Prostate gland (tissue), 2 donors: ENCODE measurements around the gene CDC25A. TPM values are rescaled to one million over a fixed set of nuclear protein-coding genes. Genes with fewer than 3 reads are reported as not detected.

Experiments used
- DNase-seq: peaks from one replicate; pipeline ENCODE4 v3.0.0-alpha.2; 2019; ENCODE audit warnings: low spot score
- H3K27ac ChIP-seq, 2 donors: fragments of 200-600 bp; sonication (generic); 2 replicates each; pipeline ENCODE4 v1.5.1; 2017 to 2019
- H3K27me3 ChIP-seq: fragments of 200-600 bp; sonication (generic); replicated peaks from 2 replicates; pipeline ENCODE4 v1.5.1; 2019; ENCODE audit not compliant: insufficient read depth
- H3K36me3 ChIP-seq, 2 donors: fragments of 200-600 bp; sonication (generic); 1 replicate in 1 of 2; 2 replicates in 1 of 2; pipeline versions ENCODE4 v1.5.1 to v1.8.1; 2017 to 2019
- H3K4me1 ChIP-seq: fragments of 200-600 bp; sonication (generic); replicated peaks from 2 replicates; pipeline ENCODE4 v1.5.1; 2019
- H3K4me3 ChIP-seq, 2 donors: fragments of 200-600 bp; sonication (generic); 2 replicates each; pipeline ENCODE4 v1.5.1; 2017 to 2019
- H3K9me3 ChIP-seq: fragments of 200-600 bp; sonication (generic); 2 replicates; pipeline ENCODE4 v1.5.1; 2017
- CTCF ChIP-seq, 4 experiments: fragments of 200-600 bp in 2 of 4; fragments of 450-650 bp in 2 of 4; sonication (generic) in 2 of 4; IDR thresholded peaks; 1 replicate in 3 of 4; 2 replicates in 1 of 4; pipeline ENCODE4 v1.5.1; 2016 to 2019; ENCODE audit warnings: antibody characterized with exemption in 4 of 4, mild to moderate bottlenecking in 2 of 4, moderate library complexity in 2 of 4
- POLR2A ChIP-seq: fragments of 450-650 bp; IDR thresholded peaks from one replicate; pipeline ENCODE4 v1.6.1; 2016; ENCODE audit warnings: antibody characterized with exemption, mild to moderate bottlenecking
- POLR2AphosphoS5 ChIP-seq: sonication (generic); formaldehyde crosslinking; IDR thresholded peaks from one replicate; pipeline ENCODE4 v1.6.1; 2017; ENCODE audit warnings: antibody characterized with exemption
- WGBS: methylation state at CpG from one replicate; pipeline ENCODE4 v1.1.5; 2018; 5-methylcytosine and 5-hydroxymethylcytosine counted together
- intact Hi-C: fragments of 100-400 bp; cut with DNase I; formaldehyde crosslinking; loops from one replicate; pipeline ENCODE4 v1.14.2; 2022
- total RNA-seq, 2 donors: library from RNA; depleted of rRNA; stranded (reverse); fragments of >200 nt; gene quantifications; one replicate each; pipeline ENCODE4 v1.1.0, GENCODE V29; 2016

CDC25A gene
- total RNA-seq, 2 donors from 2014 or later, result 9.9 to 32.2 TPM

DNA sequence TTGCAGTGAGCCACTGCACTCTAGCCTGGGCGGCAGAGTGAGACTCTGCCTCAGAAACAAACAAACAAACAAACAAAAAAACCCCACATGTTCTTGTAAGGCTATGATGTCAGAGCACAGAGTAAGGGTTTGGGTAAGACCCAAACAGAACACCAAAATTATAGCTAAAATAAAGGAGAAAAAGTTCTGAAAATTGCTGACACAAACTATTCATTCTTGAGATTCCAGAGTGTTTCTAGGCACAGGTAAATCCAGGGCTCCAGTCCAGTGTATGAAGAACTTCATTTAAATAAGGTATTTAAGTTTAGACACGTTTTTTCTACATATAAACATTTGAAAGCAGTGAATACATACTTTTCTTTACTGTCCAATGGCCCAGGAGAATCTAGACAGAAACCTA lies 3.9 kb downstream of the CDC25A start:
- TF ChIP-seq POLR2AphosphoS5 (no peak), POLR2A (no peak), CTCF (IDR thresholded peaks at IDR 0.05) (no peak)
- no peaks in the 10 kb centered on the region for H3K36me3 ChIP-seq
- intact Hi-C loops, result no loop called here
- DNase-seq, result no peak
- H3K27ac ChIP-seq, result no peak overlapping the region
- no peaks in the 10 kb centered on the region for H3K9me3 ChIP-seq
- no peak overlapping the region for H3K4me3 ChIP-seq
- peaks cover 3% of the 10 kb centered on the region for H3K4me1 ChIP-seq
- no peaks in the 10 kb centered on the region for H3K27me3 ChIP-seq
- 88% methylated on average over 2 of the region's 2 CpGs for WGBS

DNA sequence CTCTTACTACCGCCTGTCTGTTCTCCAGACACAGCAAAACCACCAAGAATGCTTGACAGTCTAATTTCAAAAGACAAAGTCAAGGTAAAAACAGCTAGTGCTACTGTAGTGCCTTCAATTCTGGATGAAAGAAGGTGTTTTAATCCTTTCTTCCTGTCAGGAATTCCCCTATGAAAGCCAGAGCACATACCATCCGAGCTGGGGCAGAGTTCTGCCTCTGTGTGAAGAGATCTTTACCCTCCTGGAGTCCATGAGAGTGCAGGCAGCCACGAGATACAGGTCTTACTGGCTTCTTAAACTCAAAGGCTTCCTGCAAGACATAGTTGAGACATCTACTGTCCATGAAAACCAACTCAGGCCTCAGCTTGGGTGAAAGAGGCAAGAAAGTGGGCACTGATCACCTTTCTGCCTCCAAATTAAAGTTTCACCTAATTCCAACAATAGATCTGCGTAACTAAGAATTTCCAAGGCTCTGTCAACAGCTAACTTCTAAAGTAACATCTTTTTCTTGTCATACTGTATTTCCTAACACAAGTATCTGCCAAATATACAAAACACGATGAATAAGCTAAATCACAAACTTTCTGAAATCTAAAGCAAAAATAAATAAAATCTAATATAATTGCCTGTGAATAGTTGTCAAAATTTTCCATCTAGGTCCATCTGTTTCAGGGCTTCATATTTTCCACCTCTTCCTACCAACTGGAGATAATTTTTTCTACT lies 7.5 kb downstream of the CDC25A start:
- no peaks in the 10 kb centered on the region for H3K9me3 ChIP-seq
- H3K4me1 ChIP-seq, result no peaks in the 10 kb centered on the region
- 78% methylated on average over 5 of the region's 5 CpGs for WGBS
- TF ChIP-seq CTCF (IDR thresholded peaks at IDR 0.05), result no peak
- H3K4me3 ChIP-seq, result no peak overlapping the region
- H3K36me3 ChIP-seq, result no peaks in the 10 kb centered on the region
- DNase-seq, result no peak
- no peak overlapping the region for H3K27ac ChIP-seq
- no peaks in the 10 kb centered on the region for H3K27me3 ChIP-seq
- intact Hi-C loops, result no loop called here

DNA sequence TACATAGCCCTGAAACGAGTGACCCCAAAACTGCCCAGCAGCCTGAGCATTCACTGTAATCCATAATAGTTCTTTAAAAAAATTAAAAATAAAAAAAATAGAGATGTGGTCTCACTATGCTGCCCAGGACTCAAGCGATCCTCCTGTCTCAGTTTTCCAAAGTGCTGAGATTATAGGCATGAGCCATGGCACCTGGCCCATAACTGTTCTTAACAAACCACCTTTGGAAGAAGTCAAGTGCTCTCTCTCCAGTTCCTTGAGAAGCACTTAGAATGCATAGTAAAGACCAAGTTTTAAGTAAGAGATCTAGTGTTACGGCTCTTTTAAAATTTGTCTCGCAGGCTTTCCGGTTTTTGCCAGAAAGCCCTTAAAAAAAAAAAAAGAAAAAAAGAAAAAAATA lies 8.2 kb downstream of the CDC25A start:
- no peaks in the 10 kb centered on the region for H3K4me1 ChIP-seq
- TF ChIP-seq POLR2AphosphoS5, result no peak
- TF ChIP-seq POLR2A, result no peak
- TF ChIP-seq CTCF (IDR thresholded peaks at IDR 0.05), result no peak
- intact Hi-C loops, result no loop called here
- no peak for DNase-seq
- H3K27me3 ChIP-seq, result no peaks in the 10 kb centered on the region
- no peaks in the 10 kb centered on the region for H3K36me3 ChIP-seq
- no peaks in the 10 kb centered on the region for H3K9me3 ChIP-seq
- no peak overlapping the region for H3K27ac ChIP-seq
- no peak overlapping the region for H3K4me3 ChIP-seq
- WGBS, result 93% methylated on average over 5 of the region's 5 CpGs

DNA sequence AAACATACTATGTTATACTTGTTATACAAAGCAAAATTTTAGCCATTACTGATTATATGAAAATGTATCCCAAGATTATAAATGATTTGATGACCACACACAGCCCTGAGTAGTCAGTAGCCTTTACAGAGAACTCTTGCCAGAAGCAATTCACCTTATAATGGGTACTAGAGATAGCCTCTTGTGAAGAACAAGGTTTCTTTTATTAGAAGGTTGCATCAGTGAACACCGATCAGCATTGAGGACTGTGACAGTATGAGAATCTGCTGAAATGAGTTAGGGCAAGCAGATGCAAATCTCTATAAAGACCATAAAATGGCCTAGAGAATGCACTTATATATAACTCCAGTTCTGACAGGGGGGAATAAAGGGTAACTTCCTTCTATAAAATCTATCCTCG lies 10.1 kb downstream of the CDC25A start:
- intact Hi-C loops, result no loop called here

More for the DNA sequence above, 10.1 kb downstream of the CDC25A start:
- H3K4me3 ChIP-seq, result no peak overlapping the region
- H3K27me3 ChIP-seq, result no peaks in the 10 kb centered on the region
- no peak for DNase-seq
- H3K27ac ChIP-seq, result no peak overlapping the region
- H3K9me3 ChIP-seq, result no peaks in the 10 kb centered on the region
- no peaks in the 10 kb centered on the region for H3K36me3 ChIP-seq
- TF ChIP-seq POLR2AphosphoS5, result no peak
- no peak for TF ChIP-seq POLR2A
- TF ChIP-seq CTCF (IDR thresholded peaks at IDR 0.05), result no peak
- 69% methylated on average over 2 of the region's 2 CpGs for WGBS
- H3K4me1 ChIP-seq, result no peaks in the 10 kb centered on the region
